IMR-90 (cell line): ENCODE results near the gene MPP1.
"Not testable (repeated sequence)": the region's sequence is repeated elsewhere in the genome, so short reads cannot be mapped to it uniquely, and the experiment has no call there.

ENCODE experiments used
- CEBPB ChIP-seq: IDR thresholded peaks from 2 replicates; pipeline ENCODE4 v1.6.1; 2012; ENCODE audit warnings: low read depth, low read length, improper control_type of control experiment
- POLR2A ChIP-seq: IDR thresholded peaks from 2 replicates; pipeline ENCODE4 v1.6.1; 2012; ENCODE audit warnings: mild to moderate bottlenecking, low read depth, low read length
- RAD21 ChIP-seq: IDR thresholded peaks from 2 replicates; pipeline ENCODE4 v1.6.1; 2012; ENCODE audit warnings: low read length, improper control_type of control experiment
- TF ChIP-seq, protein P1 (sequence below): conservative IDR thresholded peaks from 2 replicates; pipeline ENCODE4 v1.5.1; 2012; ENCODE audit warnings: mild to moderate bottlenecking, low read depth, low read length, improper control_type of control experiment
- TF ChIP-seq, protein P2 (sequence below): fragments of 150-350 bp; IDR thresholded peaks from 2 replicates; pipeline ENCODE4 v1.6.1; 2017; ENCODE audit warnings: mild to moderate bottlenecking, antibody characterized with exemption, low read length, low read depth
- TF ChIP-seq, protein P3 (sequence below): fragments of 150-350 bp; IDR thresholded peaks from 2 replicates; pipeline ENCODE4 v1.6.1; 2016; ENCODE audit warnings: low read depth, mild to moderate bottlenecking, low read length, moderate library complexity, borderline replicate concordance

DNA sequence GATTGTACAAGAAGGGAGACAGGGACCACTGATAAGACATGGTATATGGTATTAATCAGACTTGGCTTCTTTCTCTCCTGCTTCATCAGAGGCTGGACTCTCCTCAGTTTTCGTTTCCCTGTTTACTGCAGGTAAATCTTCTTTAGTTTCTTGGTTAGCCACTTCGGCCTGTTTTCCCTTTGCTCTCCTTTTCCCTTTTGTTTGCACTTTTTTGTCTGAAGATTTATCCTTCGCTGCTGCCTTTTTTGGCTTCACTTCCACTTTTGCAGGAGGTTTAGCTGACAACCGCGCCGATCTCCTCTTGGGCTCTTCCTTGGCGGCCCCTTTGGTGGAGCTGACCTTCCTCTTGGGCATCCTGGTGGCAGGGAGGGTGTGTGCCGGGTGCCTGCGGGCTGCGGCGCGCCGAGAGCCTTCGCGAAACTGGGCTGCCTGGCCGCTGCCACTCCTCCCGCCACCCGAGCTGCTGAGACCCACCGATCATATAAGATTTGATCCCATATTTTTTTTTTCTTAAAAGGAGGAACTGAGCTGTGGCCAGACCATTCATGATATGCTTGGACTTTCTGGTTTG is 11.8 kb upstream of the MPP1 start:
- not testable (repeated sequence) for TF ChIP-seq POLR2A, CEBPB, RAD21
- TF ChIP-seq, protein P1, sequence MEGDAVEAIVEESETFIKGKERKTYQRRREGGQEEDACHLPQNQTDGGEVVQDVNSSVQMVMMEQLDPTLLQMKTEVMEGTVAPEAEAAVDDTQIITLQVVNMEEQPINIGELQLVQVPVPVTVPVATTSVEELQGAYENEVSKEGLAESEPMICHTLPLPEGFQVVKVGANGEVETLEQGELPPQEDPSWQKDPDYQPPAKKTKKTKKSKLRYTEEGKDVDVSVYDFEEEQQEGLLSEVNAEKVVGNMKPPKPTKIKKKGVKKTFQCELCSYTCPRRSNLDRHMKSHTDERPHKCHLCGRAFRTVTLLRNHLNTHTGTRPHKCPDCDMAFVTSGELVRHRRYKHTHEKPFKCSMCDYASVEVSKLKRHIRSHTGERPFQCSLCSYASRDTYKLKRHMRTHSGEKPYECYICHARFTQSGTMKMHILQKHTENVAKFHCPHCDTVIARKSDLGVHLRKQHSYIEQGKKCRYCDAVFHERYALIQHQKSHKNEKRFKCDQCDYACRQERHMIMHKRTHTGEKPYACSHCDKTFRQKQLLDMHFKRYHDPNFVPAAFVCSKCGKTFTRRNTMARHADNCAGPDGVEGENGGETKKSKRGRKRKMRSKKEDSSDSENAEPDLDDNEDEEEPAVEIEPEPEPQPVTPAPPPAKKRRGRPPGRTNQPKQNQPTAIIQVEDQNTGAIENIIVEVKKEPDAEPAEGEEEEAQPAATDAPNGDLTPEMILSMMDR: not testable (repeated sequence)
- TF ChIP-seq, protein P2, sequence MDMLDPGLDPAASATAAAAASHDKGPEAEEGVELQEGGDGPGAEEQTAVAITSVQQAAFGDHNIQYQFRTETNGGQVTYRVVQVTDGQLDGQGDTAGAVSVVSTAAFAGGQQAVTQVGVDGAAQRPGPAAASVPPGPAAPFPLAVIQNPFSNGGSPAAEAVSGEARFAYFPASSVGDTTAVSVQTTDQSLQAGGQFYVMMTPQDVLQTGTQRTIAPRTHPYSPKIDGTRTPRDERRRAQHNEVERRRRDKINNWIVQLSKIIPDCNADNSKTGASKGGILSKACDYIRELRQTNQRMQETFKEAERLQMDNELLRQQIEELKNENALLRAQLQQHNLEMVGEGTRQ: not testable (repeated sequence)
- TF ChIP-seq, protein P3, sequence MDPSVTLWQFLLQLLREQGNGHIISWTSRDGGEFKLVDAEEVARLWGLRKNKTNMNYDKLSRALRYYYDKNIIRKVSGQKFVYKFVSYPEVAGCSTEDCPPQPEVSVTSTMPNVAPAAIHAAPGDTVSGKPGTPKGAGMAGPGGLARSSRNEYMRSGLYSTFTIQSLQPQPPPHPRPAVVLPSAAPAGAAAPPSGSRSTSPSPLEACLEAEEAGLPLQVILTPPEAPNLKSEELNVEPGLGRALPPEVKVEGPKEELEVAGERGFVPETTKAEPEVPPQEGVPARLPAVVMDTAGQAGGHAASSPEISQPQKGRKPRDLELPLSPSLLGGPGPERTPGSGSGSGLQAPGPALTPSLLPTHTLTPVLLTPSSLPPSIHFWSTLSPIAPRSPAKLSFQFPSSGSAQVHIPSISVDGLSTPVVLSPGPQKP: not testable (repeated sequence)
